Measurements from ENCODE around the gene ACY1.

Gene ACY1

GRCh38 chr3:51982838-51983577 is at the start of gene ACY1:
Gene ACY1, plus strand, starts transcription at chr3:51983535. Its CDS starts 530 bp downstream, at chr3:51984065.
- no peaks in the 10 kb centered on the region for H3K27me3 Mint-ChIP-seq
- peak; percentile 90 for ATAC-seq
- H3K4me3 Mint-ChIP-seq = peak within 1 kb of the TSS; percentile 92
- no peaks in the 10 kb centered on the region for H3K36me3 Mint-ChIP-seq
- no peaks in the 10 kb centered on the region for H3K9me3 Mint-ChIP-seq
- H3K27ac Mint-ChIP-seq = peak within 1 kb of the TSS; percentile 95
- H3K4me1 Mint-ChIP-seq = peaks cover 41% of the 10 kb centered on the region

DNA sequence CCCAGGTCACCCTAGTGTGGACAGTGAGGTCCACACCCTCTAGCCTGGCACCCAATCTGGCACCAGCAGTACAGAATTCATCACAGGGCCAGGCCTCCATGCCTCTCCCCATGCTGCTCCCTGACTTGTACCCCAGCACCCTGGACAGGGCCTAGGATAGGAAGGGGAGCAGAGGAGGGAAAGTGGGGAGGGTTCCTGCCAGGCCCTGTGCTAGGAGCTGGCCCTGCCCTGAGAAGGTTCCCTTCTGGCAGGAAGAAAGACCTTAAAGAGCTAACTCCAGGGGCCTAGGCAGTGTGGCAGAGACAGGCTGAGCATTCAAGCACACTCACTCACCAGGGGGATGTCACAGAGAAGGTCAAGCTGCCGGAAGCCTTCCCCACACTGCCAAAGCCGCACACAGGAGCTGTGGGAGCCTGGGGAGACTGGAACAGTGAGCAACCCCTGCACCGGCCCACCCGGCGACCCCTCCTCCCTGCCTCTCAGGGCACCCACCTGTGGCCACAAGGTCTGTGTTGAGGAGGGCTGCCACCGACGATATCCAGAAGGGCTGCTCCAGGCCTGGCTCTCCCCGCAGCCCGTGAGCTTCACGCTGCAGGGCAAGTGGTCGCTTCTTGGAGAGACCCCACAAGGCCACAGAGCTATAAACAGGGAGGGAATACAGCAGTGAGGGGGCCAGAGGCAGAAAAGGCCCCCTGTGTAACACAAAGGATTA is 49.0 kb upstream of the ACY1 start:
- H3K36me3 Mint-ChIP-seq = peaks cover 76% of the 10 kb centered on the region
- peaks cover 5% of the 10 kb centered on the region for H3K4me1 Mint-ChIP-seq
- no peaks in the 10 kb centered on the region for H3K9me3 Mint-ChIP-seq
- ATAC-seq = no peak
- H3K27me3 Mint-ChIP-seq = no peaks in the 10 kb centered on the region
- no peak overlapping the region for H3K27ac Mint-ChIP-seq
- no peak overlapping the region for H3K4me3 Mint-ChIP-seq

DNA sequence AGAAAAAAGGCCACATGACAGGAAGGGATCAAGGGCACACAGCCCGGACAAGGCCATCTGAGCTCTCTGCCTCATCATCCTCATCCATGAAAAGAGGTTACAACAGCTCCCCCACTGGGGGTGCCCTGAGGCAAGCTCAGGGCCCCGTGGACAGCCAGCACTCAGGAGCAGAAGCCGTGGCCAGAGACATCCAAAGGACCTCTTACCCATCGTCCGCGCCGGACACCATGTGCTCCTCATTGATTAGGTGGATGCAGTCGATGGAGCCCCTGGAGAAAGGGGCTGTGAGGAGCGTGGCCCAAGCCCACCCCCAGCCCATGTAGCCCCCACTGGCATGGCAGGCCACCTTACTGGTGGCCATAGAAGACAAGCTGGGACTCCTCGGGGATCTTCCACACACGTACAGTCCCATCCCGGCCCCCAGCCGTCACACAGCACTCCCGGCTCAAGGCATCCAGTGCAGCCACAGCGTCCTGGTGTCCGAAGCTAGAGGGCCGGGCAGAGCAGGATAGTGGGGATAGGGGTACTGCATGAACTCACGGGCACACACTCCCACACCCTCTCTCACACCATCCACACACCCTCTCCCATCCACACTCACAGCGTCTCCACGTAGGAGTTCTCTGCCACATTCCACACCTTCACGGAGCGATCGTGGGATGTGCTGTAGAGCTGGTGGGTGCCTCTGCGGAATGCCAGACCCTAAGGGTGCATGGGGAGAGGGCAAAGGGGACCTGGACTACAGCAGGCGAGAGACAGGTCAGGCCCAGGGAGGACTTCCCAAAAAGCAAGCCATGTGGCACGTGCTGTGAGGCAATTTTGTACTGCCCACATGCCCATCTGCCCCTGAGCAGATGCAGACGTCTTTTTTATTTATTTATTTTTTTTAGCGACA is 48.1 kb upstream of the ACY1 start:
- Mint-ChIP-seq H3K36me3 (peaks cover 78% of the 10 kb centered on the region), H3K9me3 (no peaks in the 10 kb centered on the region), H3K27me3 (no peaks in the 10 kb centered on the region), H3K4me1 (peaks cover 15% of the 10 kb centered on the region), H3K27ac (no peak overlapping the region), H3K4me3 (no peak overlapping the region)
- ATAC-seq = no peak

DNA sequence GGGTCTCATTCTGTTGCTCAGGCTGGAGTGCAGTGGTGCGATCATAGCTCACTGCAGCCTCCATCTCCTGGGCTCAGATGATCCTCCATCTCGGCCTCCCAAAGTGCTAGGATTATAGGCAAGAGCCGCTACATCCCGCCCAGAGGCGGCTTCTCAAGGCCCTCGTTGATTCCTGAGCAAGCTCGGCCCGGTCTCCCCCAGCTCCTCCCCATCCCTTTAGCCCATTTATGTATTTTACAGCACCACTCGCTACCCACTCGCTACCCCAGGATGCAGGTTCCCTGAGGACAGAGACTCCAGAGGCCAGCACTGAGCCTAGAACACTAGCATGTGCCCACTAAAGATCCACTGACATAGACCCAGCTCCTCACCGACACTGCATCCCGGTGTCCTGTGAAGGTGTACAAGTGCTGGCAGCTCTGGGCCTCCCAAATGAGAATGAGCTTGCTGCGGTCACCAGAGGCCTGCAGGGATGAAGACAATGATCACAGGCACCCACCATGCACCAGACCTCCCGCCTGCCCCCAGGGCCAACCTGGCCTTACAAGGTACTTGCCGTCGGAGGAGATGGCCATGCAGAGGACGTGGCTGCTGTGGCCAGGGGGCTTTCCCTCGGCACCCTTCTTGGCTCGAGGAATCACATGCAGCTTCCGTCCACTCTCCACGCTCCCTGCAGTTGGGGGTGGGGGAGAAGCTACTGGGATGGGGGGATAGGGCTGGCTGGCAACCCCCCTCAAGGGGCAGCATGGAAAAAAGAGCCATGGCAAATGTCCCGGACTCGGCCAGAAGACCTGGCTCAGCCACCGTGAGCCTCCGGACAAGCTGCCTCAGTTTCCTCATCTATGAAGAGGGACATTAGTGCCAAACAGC is 47.2 kb upstream of the ACY1 start:
- peaks cover 78% of the 10 kb centered on the region for H3K36me3 Mint-ChIP-seq
- H3K27me3 Mint-ChIP-seq = no peaks in the 10 kb centered on the region
- H3K4me1 Mint-ChIP-seq = peaks cover 24% of the 10 kb centered on the region
- no peak overlapping the region for H3K27ac Mint-ChIP-seq
- H3K4me3 Mint-ChIP-seq = no peak overlapping the region
- no peaks in the 10 kb centered on the region for H3K9me3 Mint-ChIP-seq
- no peak for ATAC-seq

GRCh38 chr3:51937014-51937413 is 46.3 kb upstream of the ACY1 start:
- no peaks in the 10 kb centered on the region for H3K9me3 Mint-ChIP-seq
- peaks cover 69% of the 10 kb centered on the region for H3K36me3 Mint-ChIP-seq
- no peaks in the 10 kb centered on the region for H3K27me3 Mint-ChIP-seq
- H3K4me3 Mint-ChIP-seq = no peak overlapping the region
- no peak for ATAC-seq
- peaks cover 30% of the 10 kb centered on the region for H3K4me1 Mint-ChIP-seq
- H3K27ac Mint-ChIP-seq = peak overlapping the region; percentile 11

DNA sequence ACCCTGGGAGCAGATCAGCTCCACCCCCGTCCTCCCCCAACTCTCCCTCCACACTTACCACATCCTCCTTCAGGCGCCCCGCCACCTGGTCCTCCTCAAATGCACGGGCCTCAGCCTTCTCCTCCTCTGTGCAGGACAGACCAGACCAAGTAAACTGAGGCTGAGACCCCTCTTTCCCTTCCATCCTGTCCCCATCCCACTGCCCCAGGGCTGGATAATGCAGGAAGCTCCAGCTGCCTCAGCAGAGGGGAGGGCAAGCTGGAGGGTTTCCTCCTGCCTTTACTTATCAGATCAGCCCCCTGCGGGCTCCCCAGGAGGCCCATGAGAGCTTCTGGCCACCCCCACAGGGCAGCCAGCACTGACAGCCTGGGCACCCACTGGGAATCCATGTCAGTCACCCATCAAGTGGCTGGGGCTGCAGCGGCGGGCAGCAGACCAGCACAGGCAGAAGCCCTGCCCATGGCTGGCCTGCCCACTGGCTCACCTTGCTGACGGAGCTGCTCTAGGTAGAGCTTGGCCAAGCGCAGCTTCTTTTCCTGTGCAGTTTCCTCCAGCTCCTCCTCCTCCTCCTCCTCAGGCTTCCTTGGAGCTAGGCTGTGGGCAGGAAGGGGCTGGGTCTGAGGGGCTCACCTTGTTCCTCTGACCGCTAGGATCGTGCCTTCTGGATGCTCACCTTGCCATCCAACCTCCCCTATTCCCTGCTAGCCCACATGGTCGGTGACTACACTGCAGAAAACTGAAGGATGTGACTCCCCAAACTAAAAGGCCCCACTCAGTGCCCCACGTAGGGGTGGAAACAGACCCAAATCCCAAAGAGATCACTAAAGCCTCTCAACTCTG is 45.5 kb upstream of the ACY1 start:
- no peak for ATAC-seq
- Mint-ChIP-seq H3K4me3 (no peak overlapping the region), H3K27ac (peak overlapping the region; percentile 11), H3K27me3 (no peaks in the 10 kb centered on the region), H3K4me1 (peaks cover 38% of the 10 kb centered on the region), H3K36me3 (peaks cover 65% of the 10 kb centered on the region), H3K9me3 (no peaks in the 10 kb centered on the region)

- Mint-ChIP-seq H3K36me3 (peaks cover 54% of the 10 kb centered on the region), H3K4me3 (peak overlapping the region; percentile 34), H3K27ac (peak overlapping the region; percentile 11)
Observed at GRCh38 chr3:51938780-51939425, 44.4 kb upstream of the ACY1 start.

DNA sequence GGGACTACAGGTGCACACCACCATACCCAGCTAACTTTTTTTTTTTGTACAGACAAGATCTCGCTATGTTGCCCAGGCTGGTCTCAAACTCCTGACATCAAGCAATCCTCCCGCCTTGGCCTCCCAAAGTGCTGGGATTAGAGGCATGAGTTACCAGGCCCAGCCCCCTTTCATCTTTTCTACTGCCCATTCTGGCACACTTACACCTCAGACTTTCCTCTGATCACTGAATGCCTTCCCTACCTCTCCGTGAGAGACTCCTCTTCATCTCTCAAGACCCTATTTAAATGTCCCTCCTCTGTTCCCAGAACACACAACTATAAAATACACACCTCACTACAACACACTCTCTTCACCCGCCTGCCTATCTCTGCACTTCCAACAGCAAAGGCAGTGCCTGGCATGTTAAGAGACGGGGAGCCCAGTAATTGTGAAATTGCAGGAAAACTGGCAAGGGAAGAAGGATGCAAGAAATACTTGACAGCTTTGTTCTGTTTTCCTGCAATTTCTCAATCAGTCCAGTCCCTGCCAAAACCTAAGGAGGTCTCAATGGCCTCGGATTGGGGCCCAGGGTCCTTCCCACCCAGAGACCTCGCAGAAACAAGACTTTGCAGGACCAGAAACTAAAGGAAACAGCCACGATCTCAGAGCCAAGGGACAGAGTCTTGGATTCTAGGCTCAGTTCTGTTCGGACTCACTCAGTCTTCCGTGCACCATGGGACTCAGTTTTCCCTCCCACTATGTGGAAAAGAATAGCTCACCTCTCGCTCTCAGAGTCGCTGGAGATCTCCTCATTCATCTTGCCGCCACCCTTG is 42.5 kb upstream of the ACY1 start:
- Mint-ChIP-seq H3K4me1 (peaks cover 42% of the 10 kb centered on the region), H3K9me3 (no peaks in the 10 kb centered on the region), H3K36me3 (peaks cover 50% of the 10 kb centered on the region), H3K27ac (peak overlapping the region; percentile 88), H3K27me3 (no peaks in the 10 kb centered on the region), H3K4me3 (peak overlapping the region; percentile 91)
- ATAC-seq = no peak

More at GRCh38 chr3:51938780-51939425, 44.4 kb upstream of the ACY1 start:
- ATAC-seq = no peak
- peaks cover 42% of the 10 kb centered on the region for H3K4me1 Mint-ChIP-seq
- no peaks in the 10 kb centered on the region for H3K27me3 Mint-ChIP-seq
- no peaks in the 10 kb centered on the region for H3K9me3 Mint-ChIP-seq

GRCh38 chr3:51941463-51941797 is 41.9 kb upstream of the ACY1 start:
- H3K4me1 Mint-ChIP-seq = peaks cover 42% of the 10 kb centered on the region
- H3K27me3 Mint-ChIP-seq = no peaks in the 10 kb centered on the region
- peaks cover 49% of the 10 kb centered on the region for H3K36me3 Mint-ChIP-seq
- no peaks in the 10 kb centered on the region for H3K9me3 Mint-ChIP-seq
- H3K4me3 Mint-ChIP-seq = peak overlapping the region; percentile 91
- ATAC-seq = no peak
- peak overlapping the region; percentile 88 for H3K27ac Mint-ChIP-seq

- Mint-ChIP-seq H3K27ac (peak within 1 kb of the TSS; percentile 88), H3K4me1 (peaks cover 42% of the 10 kb centered on the region), H3K9me3 (no peaks in the 10 kb centered on the region), H3K27me3 (no peaks in the 10 kb centered on the region), H3K36me3 (peaks cover 49% of the 10 kb centered on the region), H3K4me3 (peak within 1 kb of the TSS; percentile 91)
- peak; percentile 96 for ATAC-seq
Observed at GRCh38 chr3:51941798-51942602, 41.3 kb upstream of the ACY1 start, which contains the start of the genes PARP3 and RRP9. Gene PARP3, plus strand, starts transcription at chr3:51942363. Its CDS starts 993 bp downstream, at chr3:51943356. Gene RRP9, minus strand, starts transcription at chr3:51941904. Its CDS starts 37 bp downstream, at chr3:51941867.

- peak overlapping the region; percentile 91 for H3K4me3 Mint-ChIP-seq
- ATAC-seq = peak; percentile 56
- H3K36me3 Mint-ChIP-seq = peaks cover 49% of the 10 kb centered on the region
- H3K4me1 Mint-ChIP-seq = peaks cover 42% of the 10 kb centered on the region
- no peaks in the 10 kb centered on the region for H3K27me3 Mint-ChIP-seq
- H3K9me3 Mint-ChIP-seq = no peaks in the 10 kb centered on the region
- H3K27ac Mint-ChIP-seq = peak overlapping the region; percentile 88
Observed at GRCh38 chr3:51942603-51943450, 40.5 kb upstream of the ACY1 start.
